22Rv1 (cell line): ENCODE data around the gene GGT7.

Experiments used
- ZFX ChIP-seq: fragments of 450-650 bp; IDR thresholded peaks from 2 replicates; pipeline ENCODE4 v1.6.1; 2017; ENCODE audit warnings: antibody characterized with exemption, borderline replicate concordance
- TF ChIP-seq, protein P1 (sequence below): fragments of 450-650 bp; IDR thresholded peaks from 2 replicates; pipeline ENCODE4 v1.5.1; 2017; ENCODE audit warnings: mild to moderate bottlenecking

DNA sequence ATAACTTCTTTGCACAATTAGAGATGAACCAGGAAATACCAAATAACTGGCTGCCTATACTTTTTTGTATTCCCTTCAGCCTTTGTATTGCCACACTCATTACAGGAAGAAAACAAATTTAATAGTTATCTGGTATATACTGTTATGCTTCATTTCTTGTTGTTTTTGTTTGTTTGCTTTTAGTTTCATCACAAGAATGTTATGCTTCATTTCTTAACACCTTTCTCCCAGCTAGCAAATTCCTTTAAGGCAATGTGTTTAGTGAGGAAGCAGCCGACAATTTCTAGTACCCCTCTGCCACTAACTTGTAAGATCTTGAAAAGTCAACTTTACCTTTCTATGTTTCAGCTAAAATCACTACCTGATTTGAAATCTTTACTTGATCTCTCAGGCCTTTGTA, 48.6 kb downstream of the GGT7 start:
- TF ChIP-seq, protein P1, sequence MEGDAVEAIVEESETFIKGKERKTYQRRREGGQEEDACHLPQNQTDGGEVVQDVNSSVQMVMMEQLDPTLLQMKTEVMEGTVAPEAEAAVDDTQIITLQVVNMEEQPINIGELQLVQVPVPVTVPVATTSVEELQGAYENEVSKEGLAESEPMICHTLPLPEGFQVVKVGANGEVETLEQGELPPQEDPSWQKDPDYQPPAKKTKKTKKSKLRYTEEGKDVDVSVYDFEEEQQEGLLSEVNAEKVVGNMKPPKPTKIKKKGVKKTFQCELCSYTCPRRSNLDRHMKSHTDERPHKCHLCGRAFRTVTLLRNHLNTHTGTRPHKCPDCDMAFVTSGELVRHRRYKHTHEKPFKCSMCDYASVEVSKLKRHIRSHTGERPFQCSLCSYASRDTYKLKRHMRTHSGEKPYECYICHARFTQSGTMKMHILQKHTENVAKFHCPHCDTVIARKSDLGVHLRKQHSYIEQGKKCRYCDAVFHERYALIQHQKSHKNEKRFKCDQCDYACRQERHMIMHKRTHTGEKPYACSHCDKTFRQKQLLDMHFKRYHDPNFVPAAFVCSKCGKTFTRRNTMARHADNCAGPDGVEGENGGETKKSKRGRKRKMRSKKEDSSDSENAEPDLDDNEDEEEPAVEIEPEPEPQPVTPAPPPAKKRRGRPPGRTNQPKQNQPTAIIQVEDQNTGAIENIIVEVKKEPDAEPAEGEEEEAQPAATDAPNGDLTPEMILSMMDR, result no peak
- no peak for TF ChIP-seq ZFX
